HG02943 (cell line): ENCODE data around the gene TNS3.
"Not testable (repeated sequence)": the region's sequence is repeated elsewhere in the genome, so short reads cannot be mapped to it uniquely, and the experiment has no call there.

Source experiments
- ATAC-seq: cut with Tn5 transposase; IDR thresholded peaks from one replicate; pipeline ENCODE4 v1.9.1; 2021; ENCODE audit warnings: mild to moderate bottlenecking, low read depth, moderate library complexity; ENCODE audit not compliant: unreplicated experiment

The TNS3 gene

DNA sequence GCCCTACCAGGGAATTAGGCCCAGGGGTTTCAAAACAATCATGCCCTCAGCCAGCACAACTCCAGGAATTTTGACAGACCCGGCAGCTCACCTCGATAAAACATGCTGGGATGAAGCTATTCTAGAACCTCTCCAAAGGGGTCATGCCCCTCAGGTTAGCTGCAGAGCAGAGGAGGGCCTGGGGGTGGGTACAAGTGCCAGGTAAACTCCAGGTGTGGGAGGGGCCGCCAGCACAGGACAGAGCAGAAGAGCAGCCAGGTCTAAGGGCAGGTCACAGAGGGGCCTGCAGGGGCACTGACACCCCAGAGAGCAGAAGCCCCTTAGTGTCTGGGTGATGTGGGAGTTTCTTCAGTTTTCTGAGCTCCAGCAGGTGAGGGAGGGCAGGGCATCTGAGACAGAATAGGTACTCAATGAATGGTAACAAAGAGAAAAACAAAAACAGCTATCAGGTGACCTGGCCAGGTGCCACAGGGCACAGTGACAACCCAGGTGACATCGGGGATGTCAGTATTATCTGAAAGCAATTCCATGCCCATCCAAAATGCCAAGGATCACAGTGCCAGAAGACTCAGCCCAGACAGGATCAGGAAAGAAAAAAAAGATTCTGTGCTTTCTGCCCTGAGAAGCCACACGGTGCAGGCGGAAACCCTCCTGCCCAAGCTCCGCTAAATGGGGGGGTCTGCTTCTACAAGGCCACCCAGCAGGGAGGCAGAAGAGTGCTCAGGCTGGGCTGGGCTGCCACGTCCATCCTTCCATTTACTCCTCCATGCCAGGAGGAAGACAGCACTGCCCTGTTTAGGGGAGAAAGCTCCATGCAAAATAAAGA, 104.5 kb downstream of the TNS3 start:
- ATAC-seq, result no peak

DNA sequence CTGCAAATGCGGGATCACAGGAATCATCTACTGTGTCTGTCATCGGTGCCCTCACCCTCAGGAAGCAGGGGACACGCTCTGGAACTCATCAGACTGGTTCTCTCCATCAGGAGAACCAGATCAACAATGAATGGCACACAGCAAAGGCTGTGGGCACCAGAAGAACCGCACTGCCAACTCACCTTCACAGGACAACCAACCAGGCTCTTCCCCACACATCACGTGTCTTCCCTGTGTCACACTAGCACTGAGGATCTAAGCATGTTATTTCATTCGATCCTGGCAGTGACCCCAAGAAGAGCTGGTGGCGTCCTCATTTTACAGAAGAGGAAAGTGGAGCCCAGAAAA, 106.1 kb downstream of the TNS3 start:
- no peak for ATAC-seq

DNA sequence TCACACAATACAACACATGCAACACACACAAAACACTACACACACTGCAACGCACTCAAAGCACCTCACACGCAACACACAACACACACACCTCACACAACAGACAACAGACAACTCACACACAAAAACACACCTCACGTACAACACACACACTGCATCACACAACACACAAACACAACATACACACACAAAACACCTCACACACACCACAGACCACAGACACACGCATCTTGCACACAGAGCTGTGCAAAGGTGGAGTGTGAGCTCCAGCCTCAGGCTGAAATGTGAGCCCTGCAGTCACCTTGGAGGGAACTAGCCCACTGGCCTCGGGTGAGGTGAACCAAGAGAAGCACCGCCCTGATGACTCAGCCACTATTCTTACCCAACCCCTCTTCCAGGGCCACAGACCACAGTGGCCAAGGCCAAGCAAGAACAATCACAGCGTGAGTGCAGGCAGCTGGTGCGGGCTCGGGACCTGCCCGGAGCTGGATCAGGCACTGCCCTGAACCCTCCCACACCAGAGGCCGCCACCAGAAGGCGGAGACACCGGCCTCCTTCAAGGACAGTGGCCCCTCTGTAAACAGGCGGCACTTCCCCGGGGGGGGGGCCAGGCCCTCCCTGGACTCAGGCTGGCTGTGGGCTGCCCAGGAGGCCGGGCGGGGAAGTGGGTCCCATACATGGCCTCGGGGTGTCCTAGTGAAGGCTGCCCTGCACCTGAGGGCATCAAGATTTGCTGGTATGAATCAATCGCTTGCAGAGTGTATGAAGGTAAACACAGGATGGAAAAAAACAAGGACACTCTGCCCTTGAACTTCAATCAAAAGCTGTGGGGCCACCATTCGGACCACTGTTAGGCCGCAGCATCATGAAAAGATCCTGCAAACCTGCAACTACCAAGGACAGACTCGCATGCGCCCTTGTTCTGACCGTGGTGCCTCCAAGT, 106.7 kb downstream of the TNS3 start:
- ATAC-seq, result peak; percentile 75

DNA sequence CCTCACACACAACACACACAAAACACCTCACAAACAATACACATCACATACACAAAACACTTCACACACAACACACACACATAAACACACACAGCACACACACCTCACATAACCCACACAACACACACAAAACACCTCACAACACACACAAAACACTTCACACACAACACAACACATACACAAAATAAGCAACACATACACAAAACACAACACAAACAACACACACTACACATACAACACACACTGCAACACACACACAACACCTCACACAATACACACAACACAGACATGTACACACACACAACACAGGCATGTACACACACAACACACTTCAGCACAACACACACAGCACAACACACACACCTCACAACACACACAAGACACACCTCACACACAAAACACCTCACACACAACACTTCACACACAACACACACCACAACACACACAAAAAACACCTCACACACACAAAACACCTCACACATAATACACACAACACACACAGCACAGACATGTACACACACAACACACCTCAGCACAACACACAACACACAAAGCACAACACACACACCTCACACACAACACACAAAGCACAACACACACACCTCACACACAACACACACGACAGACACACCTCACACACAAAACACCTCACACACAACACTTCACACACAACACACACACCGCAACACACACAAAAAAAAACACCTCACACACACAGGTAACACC, 107.5 kb downstream of the TNS3 start:
- no peak for ATAC-seq

DNA sequence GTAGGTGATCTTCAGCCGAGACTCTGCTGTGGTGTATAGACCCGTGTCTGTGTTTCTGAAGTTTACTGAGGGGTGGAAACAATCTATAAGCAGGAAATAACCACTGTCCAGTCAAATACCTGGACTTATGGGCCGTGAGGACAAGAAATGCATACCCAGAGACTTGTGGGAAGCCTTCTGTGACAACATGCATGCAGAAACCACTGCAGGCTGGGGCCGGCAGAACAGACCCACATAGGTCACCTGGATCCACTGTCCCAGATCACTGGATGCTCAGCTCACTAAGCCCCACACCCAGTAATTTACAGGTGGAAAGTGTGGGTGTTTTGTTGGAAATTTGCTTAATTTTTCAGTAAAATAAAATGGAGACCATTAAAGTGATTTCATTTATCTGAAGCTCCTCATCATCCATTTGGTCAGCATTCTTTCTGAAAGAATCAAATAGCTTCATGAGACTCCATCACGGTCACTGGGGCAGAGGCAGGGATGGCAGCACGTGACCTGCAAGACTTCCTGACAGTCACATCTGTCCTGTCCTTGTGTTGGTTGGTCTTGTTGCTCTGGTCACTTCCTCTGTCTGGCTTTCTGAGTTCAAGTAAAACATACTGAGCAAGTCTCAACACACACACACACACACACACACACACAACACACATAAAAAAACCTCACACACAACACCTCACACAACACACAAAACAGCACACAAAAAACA, 108.3 kb downstream of the TNS3 start:
- no peak for ATAC-seq

DNA sequence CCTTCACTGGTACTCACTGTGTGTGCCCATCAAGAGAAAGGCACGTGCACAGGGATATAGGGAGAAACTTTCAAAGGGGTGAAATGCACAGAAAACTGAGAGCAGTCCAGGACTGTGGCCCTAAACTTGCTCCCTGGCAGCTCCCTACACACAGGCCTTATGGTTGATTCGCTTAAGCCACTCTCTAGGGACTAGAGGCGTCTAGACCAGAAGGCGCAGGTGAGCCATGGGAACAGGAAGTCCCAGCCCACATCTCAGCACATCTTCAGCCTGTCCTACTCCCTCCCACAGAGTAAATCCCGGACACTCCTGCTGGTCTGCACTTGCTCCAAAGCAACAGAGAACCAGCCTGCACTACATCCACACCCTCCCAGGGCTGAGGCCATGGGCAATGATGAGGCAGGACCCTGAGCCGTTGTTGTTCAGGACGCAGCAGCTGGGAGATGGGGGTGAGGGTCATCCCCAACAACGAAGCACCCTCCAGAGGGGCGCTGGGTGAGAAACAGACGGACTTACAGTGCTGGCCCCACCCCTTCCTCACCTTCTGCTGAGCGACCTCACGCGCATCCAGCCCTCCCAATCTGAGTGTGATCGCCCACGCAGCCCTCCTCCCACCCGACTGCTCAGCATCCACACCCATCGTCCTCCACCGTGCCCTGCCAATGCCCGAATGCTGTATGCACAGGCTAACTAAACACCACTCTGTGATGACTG, 109.3 kb downstream of the TNS3 start:
- no peak for ATAC-seq

DNA sequence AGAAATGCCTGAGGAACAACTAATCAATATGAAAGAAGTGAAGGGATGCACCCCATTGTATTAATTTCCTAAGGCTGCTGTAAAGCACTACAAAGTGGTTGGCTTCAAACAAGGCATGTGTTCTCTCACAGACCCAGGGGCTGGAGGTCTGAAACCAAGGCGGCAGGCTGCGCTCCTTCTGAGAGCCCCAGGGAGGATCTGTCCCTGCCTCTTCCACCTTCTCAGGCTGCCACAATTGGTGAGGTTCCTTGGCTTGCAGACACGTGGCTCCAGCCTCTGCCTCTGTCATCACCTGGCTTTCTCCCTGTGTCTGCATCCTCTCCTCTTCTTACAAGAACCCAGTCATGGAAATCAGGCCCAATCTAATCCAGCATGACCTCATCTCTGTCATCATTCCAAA, 110.1 kb downstream of the TNS3 start:
- no peak for ATAC-seq

DNA sequence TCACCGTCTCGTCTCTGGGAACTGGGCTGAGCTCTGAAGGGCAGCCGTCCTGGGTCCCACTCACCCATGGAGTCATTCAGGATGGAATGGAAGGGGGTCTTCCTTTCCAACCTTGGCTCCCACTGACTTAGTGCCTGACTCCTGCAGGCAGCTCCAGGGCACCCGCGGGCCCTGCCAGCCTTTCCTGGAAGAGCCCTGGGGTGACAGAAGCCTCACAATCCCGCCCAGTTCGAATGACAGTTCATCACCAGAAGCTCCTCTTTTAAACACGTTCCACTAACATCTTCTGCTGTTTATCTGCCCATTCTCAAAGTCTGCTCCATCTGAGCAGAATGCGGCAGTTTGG, 110.6 kb downstream of the TNS3 start:
- no peak for ATAC-seq

DNA sequence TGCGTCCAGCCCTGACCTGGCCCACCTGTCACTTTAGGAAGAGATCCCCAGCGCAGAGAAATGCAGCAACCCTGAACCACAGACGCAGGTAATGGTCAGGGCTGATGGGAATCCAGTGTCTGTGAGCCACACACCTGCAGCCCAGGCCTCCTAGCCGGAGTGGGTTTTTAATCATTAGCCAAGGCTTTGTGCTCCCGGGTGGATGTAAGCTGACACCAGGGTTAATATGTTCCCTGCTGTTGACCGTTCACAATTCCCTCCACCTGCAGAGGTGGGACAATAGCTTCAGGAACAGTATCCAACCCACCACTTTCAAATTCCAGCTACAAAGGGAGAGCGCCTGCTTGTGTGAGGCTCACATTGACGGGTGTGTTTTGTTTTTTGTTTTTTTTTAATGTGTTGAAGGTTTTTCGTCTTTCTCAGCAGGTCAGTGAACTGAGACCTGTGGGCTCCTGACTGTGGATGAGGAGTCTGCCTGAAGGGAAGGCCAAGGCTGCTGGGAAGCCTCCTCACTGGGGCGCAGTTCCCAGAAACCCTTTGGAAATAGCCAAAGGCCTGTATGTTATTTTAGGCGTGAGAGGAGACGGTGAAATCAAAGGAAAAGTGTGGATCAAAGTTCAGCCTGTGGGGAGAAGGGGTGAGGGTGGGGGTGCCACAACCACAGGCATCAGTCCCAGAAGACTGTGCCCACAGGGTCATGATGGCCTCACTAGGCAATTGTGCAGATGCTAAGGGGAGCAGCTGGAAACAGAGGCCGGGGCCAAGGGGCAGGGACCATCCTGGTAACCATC, 111.1 kb downstream of the TNS3 start:
- ATAC-seq, result no peak

DNA sequence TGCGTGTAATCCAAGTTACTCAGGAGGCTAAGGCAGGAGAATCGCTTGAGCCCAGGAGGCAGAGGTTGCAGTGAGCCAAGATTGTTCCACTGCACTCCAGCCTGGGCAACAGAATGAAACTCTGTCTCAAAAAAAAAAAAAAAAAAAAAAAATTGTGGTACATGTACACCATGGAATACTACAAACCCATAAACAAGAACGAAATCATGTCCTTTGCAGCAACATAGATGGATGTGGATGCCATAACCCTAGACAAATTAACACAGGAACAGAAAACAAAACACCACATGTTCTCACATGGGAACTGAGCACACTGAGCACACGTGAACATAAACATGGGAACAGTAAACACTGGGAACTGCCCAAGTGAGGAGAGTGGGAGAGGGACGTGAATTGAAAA, 112.1 kb downstream of the TNS3 start:
- not testable (repeated sequence) for ATAC-seq

DNA sequence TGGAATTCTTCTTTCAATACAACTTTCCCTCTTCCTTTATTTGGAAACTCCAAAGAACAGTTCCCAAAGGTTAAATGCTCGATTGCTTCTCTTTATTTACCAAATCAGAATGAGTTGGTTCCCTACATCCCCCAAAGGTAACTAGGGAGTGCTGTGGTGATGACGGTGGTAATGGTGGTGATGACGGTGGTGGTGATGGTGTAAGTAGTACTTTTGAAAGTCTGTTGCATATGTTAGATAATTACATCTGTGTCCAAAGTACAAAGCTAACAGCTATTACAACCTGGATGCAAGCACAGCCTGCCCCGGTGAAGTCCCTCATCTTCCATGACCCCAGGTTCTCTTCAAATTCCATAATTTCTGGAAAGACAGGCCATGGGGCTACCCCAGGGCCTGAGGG, 115.1 kb downstream of the TNS3 start:
- no peak for ATAC-seq

DNA sequence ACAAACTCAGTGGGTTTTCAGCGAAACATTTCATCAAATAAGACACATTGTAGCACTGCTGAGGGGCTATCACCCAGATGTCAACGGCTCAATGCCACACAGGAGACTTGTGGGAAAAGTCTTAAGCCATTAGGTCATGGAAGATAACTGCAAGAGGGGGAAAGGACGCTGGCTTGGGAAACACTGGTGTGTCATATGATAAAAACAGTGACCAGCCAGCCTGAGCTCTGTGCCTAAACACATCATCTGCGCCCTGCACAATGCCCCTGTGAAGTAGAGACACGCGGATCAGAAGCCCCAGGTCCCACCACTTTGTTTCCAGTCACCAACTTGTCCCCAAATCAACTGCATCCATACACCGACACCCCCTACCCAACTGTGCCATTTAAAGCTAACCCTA, 116.7 kb downstream of the TNS3 start:
- no peak for ATAC-seq

DNA sequence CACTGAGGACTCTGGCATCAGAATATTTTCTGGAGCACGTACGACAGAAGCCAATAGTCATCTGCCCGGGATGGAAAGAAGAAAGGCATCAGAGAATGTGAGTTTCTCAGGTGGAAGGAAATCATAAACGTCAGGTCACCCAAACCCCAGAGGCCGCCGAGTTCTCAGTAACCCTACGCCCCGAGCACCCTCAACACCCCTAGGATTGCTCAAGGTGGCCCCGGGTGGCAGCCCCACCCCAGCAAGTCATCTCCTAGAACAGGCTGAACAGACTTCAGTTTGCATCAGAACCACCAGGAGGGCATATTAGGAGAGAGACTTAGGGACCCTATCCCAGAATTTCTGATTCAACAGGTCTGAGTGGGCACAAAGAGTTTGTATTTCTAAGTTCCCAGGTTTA, 117.6 kb downstream of the TNS3 start:
- no peak for ATAC-seq

DNA sequence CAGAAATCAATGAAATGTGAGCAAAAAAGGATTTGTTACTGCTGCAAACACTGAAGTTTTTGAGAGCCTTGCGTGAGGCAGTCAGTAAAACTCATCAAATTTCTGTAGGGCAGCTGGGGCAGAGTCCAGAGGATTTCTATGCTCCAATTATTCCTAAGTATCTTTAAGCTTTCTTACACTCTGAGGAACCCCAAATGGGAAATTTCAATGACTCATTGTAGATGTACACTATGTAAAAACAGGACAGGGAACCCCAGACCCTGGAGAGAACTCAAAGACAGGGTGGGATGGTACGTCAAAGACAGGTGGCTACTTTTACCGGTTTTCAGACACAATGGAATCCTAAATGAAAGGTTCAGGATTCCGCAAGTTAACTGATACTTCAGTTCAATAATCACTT, 120.2 kb downstream of the TNS3 start:
- ATAC-seq, result no peak

DNA sequence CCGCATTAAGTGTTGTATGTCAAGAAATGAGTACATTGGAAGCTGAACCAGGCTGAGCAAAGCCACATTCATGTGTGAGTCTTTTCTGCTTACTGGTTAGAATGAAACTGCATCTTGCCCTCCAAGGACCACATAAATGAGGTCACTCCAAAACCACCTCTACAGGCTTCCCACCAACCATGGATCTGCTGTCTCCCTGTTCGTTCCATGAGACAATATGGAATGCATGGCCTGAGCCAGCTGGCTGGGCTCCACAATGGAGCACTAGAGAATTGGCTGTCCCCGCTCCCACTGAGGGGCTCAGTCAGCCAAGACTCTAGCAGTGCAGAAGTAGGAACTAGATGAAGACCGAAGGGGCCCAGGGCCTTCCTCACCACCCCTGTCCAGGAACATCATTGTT, 120.8 kb downstream of the TNS3 start:
- ATAC-seq, result no peak

DNA sequence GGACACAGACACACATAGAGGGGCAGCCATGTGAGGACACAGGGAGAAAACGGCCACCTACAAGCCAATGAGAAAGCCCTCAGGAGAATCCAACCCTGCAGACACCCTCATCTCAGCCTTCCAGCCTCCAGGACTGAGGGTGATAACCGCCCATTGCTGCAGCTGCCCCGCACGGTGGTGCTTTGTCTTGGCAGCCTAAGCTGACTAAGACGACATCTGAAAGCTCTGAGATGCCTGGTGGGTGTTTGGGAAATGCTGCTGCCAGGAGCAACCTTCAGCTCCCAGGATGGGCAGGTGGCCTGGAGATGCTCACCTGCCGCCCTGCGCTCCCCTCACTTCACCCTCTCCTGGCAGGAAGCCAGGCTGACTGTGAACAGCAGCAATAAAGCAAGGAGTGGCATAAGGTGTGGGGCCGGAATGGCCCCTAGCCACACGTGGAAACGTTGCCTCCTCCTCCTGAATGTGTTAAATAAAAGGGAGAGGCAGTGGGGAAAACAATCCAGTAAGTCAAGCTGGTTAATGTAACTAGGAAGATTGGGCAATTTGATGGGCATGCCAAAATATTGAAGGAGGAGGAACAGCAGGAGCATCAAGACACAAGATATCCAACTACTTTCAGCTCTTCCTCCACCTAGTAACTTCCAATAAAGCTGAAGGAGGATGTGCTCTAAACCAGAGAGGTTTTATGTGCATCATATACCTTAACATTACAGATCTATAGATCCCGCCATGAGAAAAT, 121.5 kb downstream of the TNS3 start:
- no peak for ATAC-seq

DNA sequence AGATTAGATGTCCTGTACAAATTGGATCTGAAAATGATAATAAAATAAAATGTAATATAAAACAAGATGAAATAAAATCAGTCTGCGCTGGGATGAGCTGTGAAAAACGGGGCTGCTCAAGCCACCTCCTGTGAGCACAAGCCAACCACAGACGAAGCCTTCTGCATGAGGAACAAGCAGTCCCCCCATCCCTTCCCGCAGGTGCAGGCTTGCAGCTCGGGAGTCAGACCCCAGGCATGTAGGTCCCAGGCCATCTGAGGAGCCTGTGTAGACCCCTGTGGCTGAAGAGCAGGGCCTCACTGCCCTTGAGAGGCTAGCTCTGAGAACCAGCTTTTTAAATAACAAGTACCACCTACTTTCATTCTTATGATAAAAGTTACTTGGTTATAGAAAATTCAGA, 123.4 kb downstream of the TNS3 start:
- ATAC-seq, result no peak

DNA sequence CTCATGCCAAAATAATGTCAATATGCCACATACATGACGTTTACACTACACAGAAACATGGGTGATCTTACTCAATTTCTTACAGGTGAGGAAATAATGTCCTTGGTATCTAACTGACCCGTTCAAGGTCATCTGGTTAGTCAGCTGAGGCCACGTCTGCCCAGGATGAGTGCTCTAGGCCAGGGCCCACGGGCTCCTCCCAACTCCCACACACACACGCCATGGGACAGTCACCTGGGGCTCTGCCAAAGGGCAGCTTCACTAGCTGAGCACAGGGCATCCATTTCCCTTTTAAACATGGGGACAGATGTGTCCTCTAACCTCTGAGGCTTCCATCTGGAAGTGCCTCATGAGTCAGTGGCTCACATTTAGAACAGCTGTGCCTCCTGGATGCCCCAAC, 123.9 kb downstream of the TNS3 start:
- no peak for ATAC-seq
